GM18951 (cell line): ENCODE measurements around the gene CNBP.
A peak's percentile ranks its signal among the peaks of the same experiment; 100 is the strongest.

Experiments
- POLR2A ChIP-seq: IDR thresholded peaks from 4 replicates; pipeline ENCODE4 v1.6.1; 2011; ENCODE audit warnings: mild to moderate bottlenecking; ENCODE audit not compliant: insufficient read length, insufficient read depth; ENCODE audit errors: extremely low read depth
- in situ Hi-C: fragments of 300-500 bp; cut with MboI; formaldehyde crosslinking; loops from one replicate; pipeline ENCODE4 v1.12.0; 2022; ENCODE audit warnings: low sequenced_read_pairs, mixed read lengths, inconsistent platforms; ENCODE audit not compliant: unreplicated experiment

Gene CNBP

GRCh38 chr3:129131465-129132088, 52.1 kb downstream of the CNBP start:
- in situ Hi-C loops, result no loop called here
- TF ChIP-seq POLR2A, result no peak

- no peak for TF ChIP-seq POLR2A
- in situ Hi-C loops, result no loop called here
These were observed 53.3 kb downstream of the CNBP start for GRCh38 chr3:129130291-129130813.

- in situ Hi-C loops, result no loop called here
- TF ChIP-seq POLR2A, result no peak
These were observed 55.1 kb downstream of the CNBP start for GRCh38 chr3:129128357-129129155.

- no peak for TF ChIP-seq POLR2A
- in situ Hi-C loops, result no loop called here
These were observed 56.9 kb downstream of the CNBP start for GRCh38 chr3:129126726-129127280.

- TF ChIP-seq POLR2A, result no peak
- in situ Hi-C loops, result no loop called here
These were observed 60.2 kb downstream of the CNBP start for GRCh38 chr3:129123314-129124060.

GRCh38 chr3:129122412-129123011, 61.2 kb downstream of the CNBP start:
- no peak for TF ChIP-seq POLR2A
- in situ Hi-C loops, result no loop called here

- TF ChIP-seq POLR2A, result no peak
- in situ Hi-C loops, result no loop called here
These were observed 61.8 kb downstream of the CNBP start, which contains the start of gene RAB43 for GRCh38 chr3:129121792-129122411. RAB43 (minus strand) TSS chr3:129121804; CDS start chr3:129121489, 315 bp downstream.

- in situ Hi-C loops, result no loop called here
- peak; percentile 53 for TF ChIP-seq POLR2A
These were observed 62.5 kb downstream of the CNBP start for GRCh38 chr3:129121016-129121791.

GRCh38 chr3:129120254-129121004, 63.3 kb downstream of the CNBP start:
- in situ Hi-C loops, result no loop called here

GRCh38 chr3:129119365-129120100, 64.2 kb downstream of the CNBP start:
- in situ Hi-C loops, result no loop called here
- no peak for TF ChIP-seq POLR2A

More at GRCh38 chr3:129120254-129121004, 63.3 kb downstream of the CNBP start:
- peak; percentile 76 for TF ChIP-seq POLR2A
